ENCODE measurements around the gene SSRP1. TPM values are rescaled to one million over a fixed set of nuclear protein-coding genes. Genes with fewer than 3 reads are reported as not detected.

The SSRP1 gene
- total and polyA plus RNA-seq, 7 experiments from 2014 or later = 34.3 to 146 (median 54.7) TPM

Other genes with a start within 250 kb of the SSRP1 start
- gene LRRC55, start 153.9 kb downstream of the SSRP1 start, total RNA-seq = not detected
- not detected for gene LRRC55, start 153.9 kb downstream of the SSRP1 start, polyA plus RNA-seq
- not detected for gene APLNR, start 98.6 kb downstream of the SSRP1 start, total RNA-seq
- gene APLNR, start 98.6 kb downstream of the SSRP1 start, polyA plus RNA-seq = not detected
- 10 to 100 TPM; 11.2 to 22.0 (median 15.9) TPM for gene TNKS1BP1, start 10.9 kb downstream of the SSRP1 start, total RNA-seq
- gene TNKS1BP1, start 10.9 kb downstream of the SSRP1 start, polyA plus RNA-seq = 1 to 10 TPM; 2.8 to 7.5 TPM
- gene P2RX3, start 2.5 kb upstream of the SSRP1 start, total RNA-seq = not detected
- gene P2RX3, start 2.5 kb upstream of the SSRP1 start, polyA plus RNA-seq = not detected
- not detected for gene PRG3, start 45.3 kb upstream of the SSRP1 start, total RNA-seq
- not detected for gene PRG3, start 45.3 kb upstream of the SSRP1 start, polyA plus RNA-seq
- 1 to 10 TPM in 1 of 5 experiments, under 1 TPM in 2, not detected in 2; 0.44 to 1.7 (median 0.48) TPM for gene PRG2, start 54.8 kb upstream of the SSRP1 start, total RNA-seq
- not detected for gene PRG2, start 54.8 kb upstream of the SSRP1 start, polyA plus RNA-seq
- gene SLC43A3, start 91.2 kb upstream of the SSRP1 start, total RNA-seq = 10 to 100 TPM; 10.5 to 67.9 (median 12.2) TPM
- 10 to 100 TPM; 10.0 to 16.7 TPM for gene SLC43A3, start 91.2 kb upstream of the SSRP1 start, polyA plus RNA-seq
- gene RTN4RL2, start 124.6 kb upstream of the SSRP1 start, total RNA-seq = under 1 TPM in 3 of 5 experiments, not detected in 2; 0.19 to 0.47 (median 0.27) TPM
- under 1 TPM; 0.08 to 0.44 TPM for gene RTN4RL2, start 124.6 kb upstream of the SSRP1 start, polyA plus RNA-seq
- 10 to 100 TPM; 10.1 to 19.2 (median 16.3) TPM for gene SLC43A1, start 179.8 kb upstream of the SSRP1 start, total RNA-seq
- gene SLC43A1, start 179.8 kb upstream of the SSRP1 start, polyA plus RNA-seq = 10 to 100 TPM; 12.7 to 15.4 TPM
- gene TIMM10, start 194.9 kb upstream of the SSRP1 start, total RNA-seq = 10 to 100 TPM; 23.7 to 52.8 (median 34.7) TPM
- 10 to 100 TPM; 76.5 to 79.4 TPM for gene TIMM10, start 194.9 kb upstream of the SSRP1 start, polyA plus RNA-seq
- not detected for gene SMTNL1, start 201.7 kb upstream of the SSRP1 start, total RNA-seq
- under 1 TPM; 0.28 to 0.44 TPM for gene SMTNL1, start 201.7 kb upstream of the SSRP1 start, polyA plus RNA-seq
- gene UBE2L6, start 231.8 kb upstream of the SSRP1 start, total RNA-seq = 100 to 1,000 TPM in 1 of 5 experiments, 10 to 100 TPM in 4; 51.1 to 326 (median 64.2) TPM
- 100 to 1,000 TPM; 236 to 238 TPM for gene UBE2L6, start 231.8 kb upstream of the SSRP1 start, polyA plus RNA-seq

Measured in naive thymus-derived CD4-positive, alpha-beta T cell (primary cell).